Ovary (tissue), 10 donors: ENCODE data around the gene KRT83. TPM values are rescaled to one million over a fixed set of nuclear protein-coding genes. Genes with fewer than 3 reads are reported as not detected.

Experiments used
- DNase-seq, 5 donors: peaks; one replicate each; pipeline ENCODE4 v3.0.0-alpha.2; 2019 to 2020
- H3K27ac ChIP-seq, 2 donors: fragments of 200-600 bp; one replicate each; pipeline versions ENCODE4 v1.5.1 to v1.8.0; 2019 to 2022
- H3K27me3 ChIP-seq: fragments of 200-600 bp; one replicate; pipeline ENCODE4 v1.8.0; 2022
- H3K36me3 ChIP-seq: fragments of 200-600 bp; sonication (generic); one replicate; pipeline ENCODE4 v1.5.1; 2019
- H3K4me1 ChIP-seq: one replicate; pipeline ENCODE4 v1.8.1; 2013; ENCODE audit warnings: mild to moderate bottlenecking, moderate library complexity; ENCODE audit not compliant: insufficient read depth
- H3K4me3 ChIP-seq: fragments of 200-600 bp; sonication (generic); one replicate; pipeline ENCODE4 v1.5.1; 2017
- H3K9me3 ChIP-seq, 2 donors: fragments of 200-600 bp in 1 of 2; sonication (generic) in 1 of 2; one replicate each; pipeline versions ENCODE4 v1.5.1 to v1.8.1; 2013 to 2019; ENCODE audit warnings: mild to moderate bottlenecking in 1 of 2, moderate library complexity in 1 of 2
- CTCF ChIP-seq, 3 donors: fragments of 450-650 bp in 2 of 3; fragments of 200-600 bp in 1 of 3; IDR thresholded peaks; one replicate each; pipeline versions ENCODE4 v1.5.1 to v1.8.0; 2016 to 2022; ENCODE audit warnings: antibody characterized with exemption in 3 of 3, mild to moderate bottlenecking in 1 of 3
- EP300 ChIP-seq: sonication (generic); formaldehyde crosslinking; IDR thresholded peaks from one replicate; pipeline ENCODE4 v1.6.1; 2017; ENCODE audit warnings: antibody characterized with exemption
- POLR2A ChIP-seq: fragments of 450-650 bp; IDR thresholded peaks from one replicate; pipeline ENCODE4 v1.6.1; 2017; ENCODE audit warnings: antibody characterized with exemption, mild to moderate bottlenecking, moderate library complexity
- WGBS, 3 donors: extraction: QIAGEN DNeasy Blood & Tissue Kit in 1 of 3; methylation state at CpG; one replicate each; pipeline versions ENCODE4 v1.1.5 to v1.1.7; 2013 to 2017; 5-methylcytosine and 5-hydroxymethylcytosine counted together
- intact Hi-C, 4 donors: fragments of 100-400 bp; cut with DNase I; formaldehyde crosslinking; loops; one replicate each; pipeline versions ENCODE4 v1.11.0 to v1.15.1; 2022 to 2023
- long read RNA-seq, 3 donors: library from polyadenylated mRNA in 2 of 3; unstranded in 2 of 3; transcript quantifications; one replicate each; pipeline ENCODE4 v2.0.0 and lab custom pipeline, GENCODE V29; 2021 to 2026
- polyA plus RNA-seq, 2 donors: library from polyadenylated mRNA; stranded (reverse); fragments of 200-250 nt in 1 of 2; fragments of 350-450 nt in 1 of 2; fragmentation: Illumina TruSeq in 1 of 2; extraction: RNeasy Lipid Tissue Mini Kit (QIAGEN cat#74804) in 1 of 2; gene quantifications; one replicate each; pipeline ENCODE4 v1.2.3, GENCODE V29; 2013 to 2014
- total RNA-seq, 7 donors: library from RNA; depleted of rRNA in 2 of 7; stranded (reverse); fragments of >200 nt in 2 of 7; fragmentation: NEBNext Ultra II Directional in 3 of 7; extraction: Animal tissue kit (Norgen Biotek cat#: 25700) in 3 of 7; gene quantifications; one replicate each; pipeline versions ENCODE4 v1.1.0 to v1.2.4, GENCODE V29; 2016 to 2023
- donor health status: DM: no; HTN: no; CAD: no; lungs with moderate emphysema.
- donor health status: DM: no; HTN: no; CAD: no.
- donor health status: Bipolar disorder and iron deficiency.
- donor health status: DM: yes; HTN: yes; CAD: no.
- donor health status: DM: no; HTN: no; CAD: no.
- donor health status: DM: yes; HTN: yes; CAD: no.

KRT83 gene
- total RNA-seq (not detected), polyA plus RNA-seq (not detected)
- long read RNA-seq, donor 1 = 0 reads
- long read RNA-seq, donor 2 = 0 reads
- long read RNA-seq, donor 3 = 0 reads

- H3K4me3 ChIP-seq = no peak within 1 kb of the TSS
- no peaks in the 10 kb centered on the region for H3K36me3 ChIP-seq
- no peaks in the 10 kb centered on the region for H3K9me3 ChIP-seq
- WGBS, 3 donors = 51 to 55% (median 53%) methylated on average over 32 to 35 of the region's 35 CpGs
- H3K27ac ChIP-seq = no peak within 1 kb of the TSS
- no peaks in the 10 kb centered on the region for H3K27me3 ChIP-seq
- H3K4me1 ChIP-seq = no peaks in the 10 kb centered on the region
- DNase-seq = peak in 1 of 5 donors; percentile 13
- intact Hi-C loops = no loop called here
- TF ChIP-seq EP300 (no peak), CTCF (IDR thresholded peaks at IDR 0.05) (no peak), POLR2A (no peak)
These were observed at the start of gene KRT83 for GRCh38 chr12:52320784-52321400. KRT83 (minus strand) TSS chr12:52321398; CDS start chr12:52321335, 63 bp downstream.

- no peaks in the 10 kb centered on the region for H3K27me3 ChIP-seq
- H3K9me3 ChIP-seq = no peaks in the 10 kb centered on the region
- TF ChIP-seq EP300 (no peak), CTCF (IDR thresholded peaks at IDR 0.05) (no peak), POLR2A (no peak)
- 70 to 93% (median 72%) methylated on average over 5 to 6 of the region's 6 CpGs for WGBS, 3 donors
- intact Hi-C loops = loop anchor here in 2 of 4 donors (5.0 to 10.0 kb wide), 2 partner anchors 205 to 507 kb away; partner anchors contain the start of gene KRT74 (in 1 of the 2)
- H3K36me3 ChIP-seq = no peaks in the 10 kb centered on the region
- no peak overlapping the region for H3K4me3 ChIP-seq
- no peak for DNase-seq
- H3K4me1 ChIP-seq = peaks cover 7% of the 10 kb centered on the region
- H3K27ac ChIP-seq = no peak overlapping the region
These were observed 48.6 kb upstream of the KRT83 start for GRCh38 chr12:52369809-52370208.

GRCh38 chr12:52369211-52369610 lies 48.0 kb upstream of the KRT83 start:
- no peak for TF ChIP-seq CTCF (IDR thresholded peaks at IDR 0.05)
- no peak for TF ChIP-seq POLR2A
- no peak for TF ChIP-seq EP300
- Histone ChIP-seq H3K27ac (no peak overlapping the region), H3K4me1 (peaks cover 7% of the 10 kb centered on the region), H3K36me3 (no peaks in the 10 kb centered on the region), H3K9me3 (no peaks in the 10 kb centered on the region), H3K4me3 (no peak overlapping the region), H3K27me3 (no peaks in the 10 kb centered on the region)
- intact Hi-C loops = loop anchor here in 1 of 4 donors (10.0 kb wide), 1 partner anchor 206 kb away; the partner anchor contains the start of gene KRT74
- 63 to 82% (median 64%) methylated on average over 3 of the region's 3 CpGs for WGBS, 3 donors
- no peak for DNase-seq

- intact Hi-C loops = loop anchor here in 1 of 4 donors (10.0 kb wide), 1 partner anchor 206 kb away; the partner anchor contains the start of gene KRT74
- no peak overlapping the region for H3K4me3 ChIP-seq
These were observed 47.3 kb upstream of the KRT83 start for GRCh38 chr12:52368508-52368907.

More at GRCh38 chr12:52368508-52368907, 47.3 kb upstream of the KRT83 start:
- no peaks in the 10 kb centered on the region for H3K36me3 ChIP-seq
- no peaks in the 10 kb centered on the region for H3K27me3 ChIP-seq
- H3K27ac ChIP-seq = no peak overlapping the region
- H3K4me1 ChIP-seq = peaks cover 7% of the 10 kb centered on the region
- H3K9me3 ChIP-seq = no peaks in the 10 kb centered on the region
- DNase-seq = no peak
- 50 to 75% (median 53%) methylated on average over 3 of the region's 3 CpGs for WGBS, 3 donors
- TF ChIP-seq POLR2A = no peak
- TF ChIP-seq EP300 = no peak
- no peak for TF ChIP-seq CTCF (IDR thresholded peaks at IDR 0.05)
